ENCODE measurements around the gene SEMA6B. TPM values are rescaled to one million over a fixed set of nuclear protein-coding genes. Genes with fewer than 3 reads are reported as not detected.

The SEMA6B gene
- total and polyA plus RNA-seq, 10 of the 15 experiments (the other 5 are each of a cell fraction or from before 2014, with no cell fraction given), result 0.13 TPM; not detected in 9

- no peak overlapping the region for H3K9ac ChIP-seq (ENCODE audit: control insufficient read depth, insufficient read depth, low read length)
- ATAC-seq, result no peak
- in situ Hi-C loops (cut with MboI), result no loop called here
- H4K20me1 ChIP-seq (ENCODE audit: control insufficient read depth, insufficient read depth), result no peaks in the 10 kb centered on the region
- SMC1A ChIA-PET (ENCODE audit: uncharacterized antibody, unreplicated experiment), result no interaction called here
- CTCF ChIA-PET, result no interaction called here
- H3K4me3 ChIP-seq, result no peak overlapping the region
- no peak overlapping the region for H3K27ac ChIP-seq (ENCODE audit: control insufficient read depth, insufficient read depth)
- no peak overlapping the region for H2AFZ ChIP-seq (ENCODE audit: control insufficient read depth, low read depth, low read length)
- no peaks in the 10 kb centered on the region for H3K9me3 ChIP-seq (replicated peaks; ENCODE audit: control insufficient read depth, insufficient read depth, low read length)
- no peaks in the 10 kb centered on the region for H3K4me1 ChIP-seq (ENCODE audit: control insufficient read depth, insufficient read depth, low read length)
- H3K36me3 ChIP-seq (ENCODE audit: control insufficient read depth in 2 of 2, insufficient read depth in 2 of 2, low read length in 1 of 2), result no peaks in the 10 kb centered on the region
- no TSS peak for BruUV-seq (replicated peaks)
- no peak for DNase-seq (ENCODE audit: low read depth, low spot score)
- POLR2A ChIA-PET, result no interaction called here
- no peak for FAIRE-seq
- RAD21 ChIA-PET (ENCODE audit: unreplicated experiment), result no interaction called here
- H3K79me2 ChIP-seq (ENCODE audit: control insufficient read depth, insufficient read depth, low read length), result no peaks in the 10 kb centered on the region
- H3K4me2 ChIP-seq (ENCODE audit: control insufficient read depth, insufficient read depth), result no peak overlapping the region
- TF ChIP-seq EP300 (IDR thresholded peaks at IDR 0.05; ENCODE audit: borderline replicate concordance in 1 of 2, control insufficient read depth in 1 of 2, low read depth in 2 of 2, low read length in 2 of 2), result no peak
- H3K27me3 ChIP-seq (replicated peaks in 1 of 2; ENCODE audit: control insufficient read depth in 2 of 2, insufficient read depth in 2 of 2, low read length in 1 of 2), result no peaks in the 10 kb centered on the region
- intact Hi-C loops (cut with micrococcal nuclease; ENCODE audit: unreplicated experiment), result no loop called here
Observed at GRCh38 chr19:4553092-4553695, 6.3 kb downstream of the SEMA6B start.

GRCh38 chr19:4552525-4552819 is 7.0 kb downstream of the SEMA6B start:
- ChIA-PET RAD21 (ENCODE audit: unreplicated experiment) (no interaction called here), CTCF (no interaction called here), POLR2A (no interaction called here), SMC1A (ENCODE audit: uncharacterized antibody, unreplicated experiment) (no interaction called here)
- in situ Hi-C loops (cut with MboI), result no loop called here
- DNase-seq (ENCODE audit: low read depth, low spot score), result no peak
- Histone ChIP-seq H3K27ac (ENCODE audit: control insufficient read depth, insufficient read depth) (no peak overlapping the region), H3K9ac (ENCODE audit: control insufficient read depth, insufficient read depth, low read length) (no peak overlapping the region), H3K9me3 (replicated peaks; ENCODE audit: control insufficient read depth, insufficient read depth, low read length) (no peaks in the 10 kb centered on the region), H3K79me2 (ENCODE audit: control insufficient read depth, insufficient read depth, low read length) (no peaks in the 10 kb centered on the region), H4K20me1 (ENCODE audit: control insufficient read depth, insufficient read depth) (no peaks in the 10 kb centered on the region), H3K4me2 (ENCODE audit: control insufficient read depth, insufficient read depth) (no peak overlapping the region), H3K4me3 (no peak overlapping the region), H2AFZ (ENCODE audit: control insufficient read depth, low read depth, low read length) (no peak overlapping the region), H3K4me1 (ENCODE audit: control insufficient read depth, insufficient read depth, low read length) (no peaks in the 10 kb centered on the region), H3K27me3 (replicated peaks in 1 of 2; ENCODE audit: control insufficient read depth in 2 of 2, insufficient read depth in 2 of 2, low read length in 1 of 2) (no peaks in the 10 kb centered on the region), H3K36me3 (ENCODE audit: control insufficient read depth in 2 of 2, insufficient read depth in 2 of 2, low read length in 1 of 2) (no peaks in the 10 kb centered on the region)
- intact Hi-C loops (cut with micrococcal nuclease; ENCODE audit: unreplicated experiment), result no loop called here
- no TSS peak for BruUV-seq (replicated peaks)
- ATAC-seq, result no peak
- no peak for FAIRE-seq
- 79% methylated on average over 15 of the region's 18 CpGs for WGBS (ENCODE audit: insufficient coverage, insufficient replicate concordance, low lambda C conversion rate, missing lambda C conversion rate)
- TF ChIP-seq EP300 (IDR thresholded peaks at IDR 0.05; ENCODE audit: borderline replicate concordance in 1 of 2, control insufficient read depth in 1 of 2, low read depth in 2 of 2, low read length in 2 of 2) (no peak), IKZF2 (IDR thresholded peaks at IDR 0.05) (no peak), CUX1 (IDR thresholded peaks at IDR 0.05; ENCODE audit: insufficient replicate concordance, low read depth, low read length) (no peak), ZBTB40 (IDR thresholded peaks at IDR 0.05; ENCODE audit: borderline replicate concordance) (no peak), TARDBP (IDR thresholded peaks at IDR 0.05; ENCODE audit: borderline replicate concordance) (no peak), CREM (IDR thresholded peaks at IDR 0.05; ENCODE audit: low read depth) (no peak), SMARCA5 (IDR thresholded peaks at IDR 0.05) (no peak), JUND (IDR thresholded peaks at IDR 0.05; ENCODE audit: low read depth, low read length) (no peak), GABPA (IDR thresholded peaks at IDR 0.05; ENCODE audit: low read depth) (no peak)

All from GM12878 (cell line).